GOT3 (cell line): ENCODE data around the gene GARIN1A.

Experiments used
- DNase-seq: peaks from one replicate; lab custom pipeline; 2025; ENCODE audit warnings: mixed read lengths; lab: John Stamatoyannopoulos, UW

GARIN1A gene

GRCh38 chr7:128718967-128719642 is 47.0 kb downstream of the GARIN1A start:
- no peak for DNase-seq

GRCh38 chr7:128721376-128721775 is 49.3 kb downstream of the GARIN1A start:
- DNase-seq: no peak
